H1 (cell line): ENCODE measurements around the gene SLC51B. TPM values are rescaled to one million over a fixed set of nuclear protein-coding genes. Genes with fewer than 3 reads are reported as not detected.

Experiments
- EP300 ChIP-seq, 2 experiments: IDR thresholded peaks; 1 replicate in 1 of 2; 2 replicates in 1 of 2; pipeline ENCODE4 v1.6.1; 2011 to 2012; ENCODE audit warnings: low read depth in 2 of 2, low read length in 2 of 2, mild to moderate bottlenecking in 2 of 2, borderline replicate concordance in 1 of 2, inconsistent platforms in 1 of 2, moderate library complexity in 1 of 2
- SP1 ChIP-seq: IDR thresholded peaks from 2 replicates; pipeline ENCODE4 v1.6.1; 2011; ENCODE audit warnings: low read depth, low read length
- polyA plus RNA-seq, 7 experiments: library from polyadenylated mRNA; depleted of rRNA in 3 of 7; stranded (reverse) in 5 of 7; unstranded in 2 of 7; fragments of >200 nt in 5 of 7; fragments of 200-250 nt in 2 of 7; gene quantifications; 1 replicate in 5 of 7; 2 replicates in 1 of 7; 4 replicates in 1 of 7; pipeline versions ENCODE4 v1.2.1 to v1.2.3, GENCODE V29; 2011 to 2013; ENCODE audit warnings: missing spikeins in 2 of 7, mixed read lengths in 2 of 7
- total RNA-seq: library from RNA; stranded (reverse); fragmentation: NEBNext Ultra II Directional; extraction: Animal tissue kit (Norgen Biotek cat#: 25700); gene quantifications from 2 replicates; pipeline ENCODE4 v1.2.1, GENCODE V29; 2021
- TF ChIP-seq, protein P1 (sequence below): IDR thresholded peaks from 2 replicates; pipeline ENCODE4 v1.6.1; 2012; ENCODE audit warnings: low read length, inconsistent platforms

Gene SLC51B
- total and polyA plus RNA-seq, 2 of the 8 experiments (the other 6 are each of a cell fraction or from before 2014, with no cell fraction given), result not detected

DNA sequence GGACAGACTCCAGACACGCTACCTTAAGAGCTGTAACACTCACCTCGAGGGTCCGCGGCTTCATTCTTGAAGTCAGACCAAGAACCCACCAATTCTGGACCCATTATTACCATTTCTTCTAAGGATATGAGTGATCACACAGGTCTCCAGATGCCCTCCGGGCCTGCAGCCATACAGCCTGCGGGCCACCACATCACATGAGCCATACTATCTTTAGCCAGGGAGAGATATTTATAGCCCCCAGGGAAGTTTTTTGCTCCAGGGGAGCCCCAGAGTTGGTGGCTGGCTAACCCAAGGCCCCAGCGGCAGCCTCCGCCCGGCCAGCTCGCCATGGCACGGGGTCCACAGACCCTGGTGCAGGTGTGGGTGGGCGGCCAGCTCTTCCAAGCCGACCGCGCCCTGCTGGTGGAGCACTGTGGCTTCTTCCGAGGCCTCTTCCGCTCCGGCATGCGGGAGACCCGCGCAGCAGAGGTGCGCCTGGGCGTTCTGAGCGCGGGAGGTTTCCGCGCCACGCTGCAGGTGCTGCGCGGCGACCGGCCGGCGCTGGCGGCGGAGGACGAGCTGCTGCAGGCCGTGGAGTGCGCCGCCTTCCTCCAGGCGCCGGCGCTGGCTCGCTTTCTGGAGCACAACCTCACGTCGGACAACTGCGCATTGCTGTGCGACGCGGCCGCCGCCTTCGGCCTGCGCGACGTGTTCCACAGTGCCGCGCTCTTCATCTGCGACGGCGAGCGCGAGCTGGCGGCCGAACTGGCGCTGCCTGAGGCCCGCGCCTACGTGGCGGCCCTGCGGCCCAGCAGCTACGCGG lies 31.5 kb downstream of the SLC51B start, which contains the start of gene KBTBD13 (continued):
- no peak for TF ChIP-seq EP300 (IDR thresholded peaks at IDR 0.05; ENCODE audit: borderline replicate concordance in 1 of 2, low read depth in 2 of 2, low read length in 2 of 2)
- no peak for TF ChIP-seq SP1
- TF ChIP-seq, protein P1, sequence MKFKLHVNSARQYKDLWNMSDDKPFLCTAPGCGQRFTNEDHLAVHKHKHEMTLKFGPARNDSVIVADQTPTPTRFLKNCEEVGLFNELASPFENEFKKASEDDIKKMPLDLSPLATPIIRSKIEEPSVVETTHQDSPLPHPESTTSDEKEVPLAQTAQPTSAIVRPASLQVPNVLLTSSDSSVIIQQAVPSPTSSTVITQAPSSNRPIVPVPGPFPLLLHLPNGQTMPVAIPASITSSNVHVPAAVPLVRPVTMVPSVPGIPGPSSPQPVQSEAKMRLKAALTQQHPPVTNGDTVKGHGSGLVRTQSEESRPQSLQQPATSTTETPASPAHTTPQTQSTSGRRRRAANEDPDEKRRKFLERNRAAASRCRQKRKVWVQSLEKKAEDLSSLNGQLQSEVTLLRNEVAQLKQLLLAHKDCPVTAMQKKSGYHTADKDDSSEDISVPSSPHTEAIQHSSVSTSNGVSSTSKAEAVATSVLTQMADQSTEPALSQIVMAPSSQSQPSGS, result no peak
